A549 (cell line): ENCODE measurements around the gene ZC3H4.

ENCODE experiments used
- CTCF ChIP-seq: fragments of >200 bp; sonication (Bioruptor Twin); formaldehyde crosslinking; IDR thresholded peaks from 3 replicates; pipeline ENCODE4 v1.5.1; 2016
- JUN ChIP-seq, 2 experiments: fragments of >200 bp; sonication (Bioruptor Twin); formaldehyde crosslinking; IDR thresholded peaks; 2 replicates in 1 of 2; 3 replicates in 1 of 2; pipeline ENCODE4 v1.6.1; 2016 to 2017
- MYC ChIP-seq: IDR thresholded peaks from 2 replicates; pipeline ENCODE4 v1.6.1; 2012; ENCODE audit warnings: mild to moderate bottlenecking, inconsistent platforms, low read length, improper control_type of control experiment, borderline replicate concordance
- REST ChIP-seq: fragments of 200-600 bp; sonication (generic); IDR thresholded peaks from 2 replicates; pipeline ENCODE4 v1.6.1; 2016; ENCODE audit warnings: antibody characterized with exemption, mild to moderate bottlenecking, moderate library complexity
- SMC3 ChIP-seq: fragments of >200 bp; sonication (Bioruptor Twin); formaldehyde crosslinking; IDR thresholded peaks from 3 replicates; pipeline ENCODE4 v1.6.1; 2018; ENCODE audit warnings: inconsistent platforms
- TP53 ChIP-seq: fragments of 250-450 bp; sonication (Bioruptor Pico); IDR thresholded peaks from 2 replicates; pipeline ENCODE4 v1.5.0; 2021; ENCODE audit warnings: mild to moderate bottlenecking, moderate library complexity

- TF ChIP-seq CTCF: no peak
- TF ChIP-seq JUN (IDR thresholded peaks at IDR 0.05): no peak
- no peak for TF ChIP-seq TP53 (CRISPR knock-in tag)
- no peak for TF ChIP-seq REST
- no peak for TF ChIP-seq MYC
- no peak for TF ChIP-seq SMC3
Observed at GRCh38 chr19:47142779-47143178, 29.2 kb upstream of the ZC3H4 start.
